HG03159 (cell line): ENCODE data around the gene MECR.
A peak's percentile ranks its signal among the peaks of the same experiment; 100 is the strongest.

Experiments used
- ATAC-seq: cut with Tn5 transposase; IDR thresholded peaks from one replicate; pipeline ENCODE4 v1.9.1; 2021; ENCODE audit warnings: mild to moderate bottlenecking, moderate library complexity; ENCODE audit not compliant: unreplicated experiment

MECR gene

DNA sequence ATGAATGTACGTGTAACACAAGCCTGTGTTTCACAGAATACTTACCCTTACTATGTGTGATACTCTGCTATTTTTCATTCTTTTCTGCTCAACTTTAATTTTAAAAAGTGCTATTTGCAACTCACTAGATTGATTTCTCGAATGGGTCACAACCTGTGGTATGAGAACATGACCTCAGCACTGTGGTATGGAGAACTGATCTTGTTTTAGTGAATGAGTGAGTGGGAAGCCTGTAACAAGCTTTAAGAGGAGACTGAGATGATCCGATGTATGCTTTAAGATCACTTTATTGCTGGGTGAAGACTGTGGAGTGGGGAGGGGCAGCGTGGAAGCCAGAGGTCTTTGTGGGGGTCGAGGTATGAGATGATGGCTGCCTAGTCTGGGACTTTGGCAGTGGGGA is 21.6 kb downstream of the MECR start:
- ATAC-seq = no peak

DNA sequence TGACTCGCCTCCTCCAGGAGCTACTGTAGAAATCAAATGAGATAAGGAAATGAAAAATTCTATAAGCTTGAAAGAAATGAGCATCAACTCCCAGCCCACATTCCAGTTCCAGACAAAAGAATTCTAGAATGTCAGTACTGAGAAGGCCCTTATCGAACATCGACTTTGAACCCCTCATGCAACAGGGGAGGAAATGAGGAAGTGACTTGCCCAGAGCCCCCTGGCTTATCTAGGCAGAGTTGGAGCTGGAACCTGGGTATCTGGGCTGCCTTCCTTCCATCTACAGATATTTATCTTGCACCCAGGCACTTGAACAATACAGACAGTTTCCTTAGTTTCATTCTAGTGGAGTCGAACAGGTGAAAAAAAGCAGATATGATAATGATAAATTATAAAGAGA is 22.3 kb downstream of the MECR start:
- no peak for ATAC-seq

DNA sequence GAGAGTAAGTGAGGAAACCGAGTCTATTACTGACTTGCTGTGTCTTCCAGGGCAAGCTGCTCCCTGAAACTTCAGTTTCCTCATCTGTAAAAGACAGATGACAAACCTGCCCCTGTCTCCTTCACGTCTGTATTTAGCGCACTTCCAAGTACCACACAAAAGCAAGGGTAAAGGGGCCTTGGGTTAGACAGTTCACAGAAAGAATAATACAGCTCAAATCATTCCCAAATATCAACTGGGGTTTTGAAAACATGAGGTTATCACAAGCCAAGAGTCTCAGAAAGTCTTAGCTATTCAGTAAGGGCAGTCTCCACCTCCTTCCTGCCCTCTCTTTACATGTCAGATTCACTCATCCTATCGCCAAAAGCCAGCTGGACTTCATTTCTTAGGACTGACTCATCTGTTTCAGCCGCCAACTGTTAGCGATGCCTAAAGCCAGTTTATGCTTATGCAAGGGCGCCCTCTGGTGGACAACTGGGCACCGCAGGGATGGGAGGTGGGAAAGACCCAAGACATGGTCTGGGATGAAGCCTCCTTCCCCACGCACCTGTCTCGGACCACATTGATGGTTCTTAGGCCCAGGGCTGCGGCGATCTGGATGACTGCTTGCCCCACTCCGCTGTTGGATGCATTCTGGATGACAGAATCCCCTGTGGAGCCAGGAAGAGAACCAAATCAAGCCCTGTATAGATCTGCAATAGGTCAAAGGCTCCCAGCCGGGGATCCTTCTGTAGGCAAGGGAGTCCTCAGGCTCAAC is 28.0 kb downstream of the MECR start:
- ATAC-seq = peak; percentile 72

DNA sequence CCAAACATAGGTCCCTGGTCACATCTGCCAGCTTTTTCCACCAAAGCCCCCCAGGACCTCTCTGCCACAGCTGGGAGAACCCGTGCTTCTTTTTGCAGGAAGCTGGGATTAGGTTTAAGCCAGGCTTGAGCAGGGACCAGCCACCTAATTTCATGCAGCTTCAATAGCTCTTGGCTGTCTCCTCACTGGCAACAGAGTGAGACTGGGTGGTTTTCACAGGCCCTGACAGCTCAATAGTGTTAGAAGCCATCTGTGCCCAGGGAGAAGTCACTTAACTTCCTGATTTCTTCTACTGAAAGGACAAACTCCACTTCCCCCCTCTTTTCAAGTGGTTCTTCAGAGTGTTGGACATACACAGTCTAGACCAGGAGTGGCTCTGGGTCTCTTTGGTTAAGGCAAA is 28.7 kb downstream of the MECR start:
- no peak for ATAC-seq

DNA sequence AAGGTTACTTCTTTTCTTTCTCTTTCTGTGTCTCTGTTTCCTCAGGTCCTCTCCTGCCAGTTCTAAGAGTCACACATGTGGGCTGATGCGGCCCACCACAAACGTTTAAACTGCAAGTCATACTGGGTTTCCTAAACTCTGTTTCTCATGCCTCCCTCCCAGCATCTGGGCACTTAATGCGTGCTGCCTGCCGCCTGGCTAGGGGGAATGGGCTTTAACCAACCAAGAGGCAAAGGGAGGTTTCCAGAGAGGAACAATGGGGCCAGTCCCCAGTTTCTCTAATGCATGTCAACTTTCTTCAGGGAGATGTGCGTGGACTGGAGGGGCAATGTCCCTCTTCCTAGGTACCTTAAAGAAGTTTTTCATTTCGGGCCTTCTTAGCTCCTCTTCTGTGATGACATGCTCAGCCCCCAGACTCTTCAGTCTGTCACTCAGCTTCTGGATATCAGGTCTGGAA is 29.1 kb downstream of the MECR start:
- no peak for ATAC-seq

DNA sequence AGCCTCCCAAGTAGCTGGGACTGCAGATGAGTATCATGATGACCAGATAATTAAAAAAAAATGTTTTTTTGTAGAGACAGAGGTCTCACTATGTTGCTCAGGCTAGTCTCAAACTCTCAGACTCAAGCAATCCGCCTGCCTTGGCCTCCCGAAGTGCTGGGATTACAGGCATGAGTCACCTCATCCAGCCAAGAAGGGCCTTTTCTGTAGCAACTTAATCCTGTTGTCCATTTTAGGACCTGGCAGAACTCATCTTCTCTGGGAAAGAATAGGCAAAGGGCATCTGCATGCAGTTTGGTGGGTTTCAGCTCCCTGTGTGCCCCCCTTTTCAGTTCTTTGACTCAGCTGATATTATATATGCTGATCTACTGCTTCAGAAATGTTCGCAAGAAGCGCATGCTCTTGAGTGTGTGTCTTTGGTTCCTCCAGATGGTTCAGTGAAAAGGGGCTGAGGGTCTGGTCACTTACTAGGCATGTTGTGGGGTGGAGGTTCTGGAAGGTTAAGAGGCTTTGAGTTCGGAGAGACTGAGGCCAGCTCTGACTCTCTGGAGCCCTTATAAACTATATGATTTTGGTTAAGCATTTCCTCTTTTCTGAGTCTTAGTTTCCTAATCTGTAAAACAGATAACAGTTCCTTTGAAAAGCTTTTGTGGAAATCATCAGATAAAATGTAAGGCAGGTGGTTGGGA is 29.7 kb downstream of the MECR start:
- ATAC-seq = no peak

DNA sequence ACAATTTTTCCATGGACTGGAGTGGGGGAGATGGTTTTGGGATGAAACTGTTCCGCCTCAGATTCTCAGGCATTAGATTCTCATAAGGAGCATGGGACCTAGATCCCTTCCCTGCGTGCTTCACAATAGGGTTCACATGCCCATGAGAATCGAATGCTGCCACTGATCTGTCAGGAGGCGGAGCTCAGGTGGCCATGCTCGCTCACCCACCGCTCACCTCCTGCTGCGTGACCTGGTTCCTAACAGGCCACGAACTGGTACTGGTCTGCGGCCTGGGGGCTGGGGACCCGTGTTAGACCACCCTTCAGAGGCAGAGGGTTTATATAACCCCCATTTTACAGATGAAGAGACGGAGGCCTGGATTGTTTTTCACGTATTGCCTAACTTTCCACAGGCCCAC is 32.7 kb downstream of the MECR start:
- ATAC-seq = no peak

DNA sequence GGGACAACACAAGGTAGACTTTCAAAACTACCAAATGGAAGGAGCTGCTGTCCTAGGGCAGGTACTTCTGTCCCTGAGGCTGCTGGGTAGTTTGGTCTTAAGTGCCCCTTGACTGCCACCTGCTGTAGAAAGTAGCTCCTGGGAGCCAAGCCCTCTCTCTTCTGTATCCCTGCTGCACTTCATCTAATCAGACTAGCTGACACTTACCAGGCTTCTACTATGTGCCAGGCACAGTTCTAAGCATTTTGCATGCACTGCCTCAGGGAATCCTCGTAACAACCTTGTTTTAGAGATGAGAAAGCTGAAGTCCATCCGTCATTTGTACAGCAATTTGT is 33.2 kb downstream of the MECR start:
- ATAC-seq = no peak

DNA sequence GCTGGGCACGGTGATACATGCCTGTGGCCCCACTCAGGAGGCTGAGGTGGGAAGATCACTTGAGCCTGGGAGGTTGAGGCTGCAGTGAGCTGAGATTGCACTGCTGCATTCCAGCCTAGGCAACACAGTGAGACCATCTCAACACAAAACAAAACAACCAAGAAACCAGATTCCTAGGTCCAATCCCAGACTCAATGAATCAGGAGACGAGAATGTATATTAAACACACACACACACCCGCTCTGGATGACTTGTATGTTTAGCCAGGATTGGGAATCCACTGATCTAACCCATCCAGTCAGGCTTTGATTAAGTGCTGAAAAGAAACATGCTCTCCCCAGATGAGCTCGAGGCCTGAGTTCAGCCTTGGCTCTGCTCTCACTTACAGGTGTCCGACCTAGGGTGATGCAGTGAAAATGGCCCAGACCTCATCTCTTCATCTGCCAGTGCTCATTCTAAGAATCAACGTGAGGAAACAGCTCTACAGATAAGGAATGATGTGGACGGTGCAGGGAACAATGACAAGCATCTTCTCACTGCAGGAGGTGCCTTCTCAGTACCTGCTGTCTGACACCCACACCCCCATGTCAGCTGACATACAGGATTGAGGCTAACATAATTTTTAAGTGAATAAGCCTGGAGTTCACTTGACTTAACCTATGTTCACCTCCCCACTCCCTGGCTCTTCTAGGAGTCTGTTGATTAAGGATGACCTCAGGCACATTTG is 33.7 kb downstream of the MECR start:
- no peak for ATAC-seq

DNA sequence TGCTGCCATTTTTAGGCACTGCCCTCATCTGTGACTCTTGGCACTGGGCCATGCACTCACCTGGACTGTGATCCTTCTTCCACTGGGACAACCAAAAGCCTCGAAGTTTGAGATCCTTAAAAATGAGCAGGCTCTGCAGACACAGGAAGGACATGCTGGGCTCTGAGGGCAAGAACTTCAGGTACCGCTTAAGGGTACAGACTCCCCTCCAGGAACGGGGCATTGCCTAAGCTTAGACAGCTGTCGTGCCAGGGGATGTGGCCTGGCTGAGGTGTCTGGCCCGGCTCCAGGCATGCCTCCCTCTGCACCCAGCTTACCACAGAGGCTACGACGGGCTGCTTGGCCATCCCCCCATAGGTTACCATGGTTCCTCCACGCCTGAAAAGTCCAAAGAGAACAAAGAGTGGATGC is 34.8 kb downstream of the MECR start:
- no peak for ATAC-seq

DNA sequence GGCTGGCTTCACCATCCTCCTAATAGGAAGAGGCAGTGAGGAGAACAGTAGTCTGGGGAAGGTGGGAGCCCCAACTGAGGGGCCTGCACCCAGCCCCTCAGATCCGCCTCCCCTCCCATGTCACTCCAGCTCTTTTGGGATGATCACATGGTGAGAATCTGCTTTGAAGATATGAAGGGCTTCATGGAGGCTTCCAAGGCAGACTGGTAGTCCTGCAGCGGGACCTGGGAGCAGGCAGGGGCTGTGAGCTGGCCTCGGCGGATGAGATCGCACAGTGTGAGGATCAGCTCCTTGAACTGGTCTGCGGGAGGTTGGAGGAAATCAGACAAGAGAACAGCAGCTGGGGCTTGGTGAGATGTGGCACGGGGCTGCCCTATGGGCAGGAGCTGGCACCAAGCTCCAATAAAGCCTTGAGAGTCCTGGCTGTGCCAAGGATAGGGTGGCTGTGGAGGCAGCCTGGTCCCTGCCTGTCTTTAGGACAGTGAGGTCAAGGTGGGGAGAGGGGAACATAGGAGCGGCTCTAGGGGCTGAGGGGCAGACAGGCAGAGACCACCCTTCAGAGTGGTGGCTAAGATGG is 36.8 kb downstream of the MECR start:
- no peak for ATAC-seq

DNA sequence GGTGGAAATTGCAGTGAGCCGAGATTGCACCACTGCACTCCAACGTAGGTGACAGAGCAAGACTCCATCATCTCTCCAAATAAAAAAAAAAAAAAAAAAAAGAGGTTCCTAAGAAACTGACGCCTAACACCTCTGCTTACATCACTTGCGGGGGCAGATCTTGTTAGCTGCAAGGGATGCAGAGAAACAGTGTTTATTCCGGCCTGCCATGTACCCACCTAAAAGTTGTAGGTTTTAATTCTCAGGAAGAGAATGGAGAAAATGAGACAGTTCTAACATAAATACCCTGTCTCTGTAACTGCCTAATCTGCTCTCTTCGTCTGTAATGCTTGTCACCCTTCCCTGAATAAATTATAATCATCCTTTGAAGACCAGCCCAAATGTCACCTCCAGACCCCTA is 40.0 kb downstream of the MECR start:
- ATAC-seq = no peak

DNA sequence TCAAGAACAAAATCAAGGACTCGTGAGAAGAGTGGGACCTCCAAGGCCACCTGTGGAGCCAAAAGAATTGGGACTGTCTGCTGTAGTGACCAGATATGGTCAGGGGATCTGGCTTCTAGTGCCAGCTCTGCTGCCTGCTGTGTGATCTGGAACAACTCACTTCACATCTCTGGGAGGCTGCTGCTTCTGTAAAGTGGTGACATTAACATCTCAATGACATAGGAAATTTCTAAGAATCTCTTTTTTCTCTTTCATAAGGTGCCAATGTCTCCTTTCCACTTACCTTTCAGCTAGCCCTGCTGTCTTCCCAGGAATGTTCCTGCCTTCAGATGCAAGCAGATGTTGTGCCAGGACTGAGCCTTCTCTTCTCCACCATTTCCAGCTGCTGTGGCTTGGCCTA is 44.0 kb downstream of the MECR start:
- ATAC-seq = no peak

DNA sequence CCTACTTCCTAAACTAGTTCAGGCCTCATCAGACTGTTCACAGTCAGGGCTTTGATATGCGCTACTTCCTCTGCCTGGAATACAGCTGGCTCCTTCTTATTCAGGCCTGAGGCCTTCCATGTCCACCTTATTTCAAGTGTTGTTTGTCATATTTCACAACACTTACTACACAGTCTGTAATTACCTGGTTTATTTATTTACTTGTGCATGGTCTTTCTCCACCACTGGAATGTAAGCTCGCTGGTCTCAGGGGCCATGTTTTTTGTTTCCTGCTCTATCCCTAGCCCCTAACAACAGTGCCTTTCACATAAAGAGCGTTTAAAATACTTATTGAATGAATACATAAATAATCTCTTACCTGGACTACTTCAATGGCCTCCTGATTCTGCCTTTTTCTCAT is 44.5 kb downstream of the MECR start:
- no peak for ATAC-seq

DNA sequence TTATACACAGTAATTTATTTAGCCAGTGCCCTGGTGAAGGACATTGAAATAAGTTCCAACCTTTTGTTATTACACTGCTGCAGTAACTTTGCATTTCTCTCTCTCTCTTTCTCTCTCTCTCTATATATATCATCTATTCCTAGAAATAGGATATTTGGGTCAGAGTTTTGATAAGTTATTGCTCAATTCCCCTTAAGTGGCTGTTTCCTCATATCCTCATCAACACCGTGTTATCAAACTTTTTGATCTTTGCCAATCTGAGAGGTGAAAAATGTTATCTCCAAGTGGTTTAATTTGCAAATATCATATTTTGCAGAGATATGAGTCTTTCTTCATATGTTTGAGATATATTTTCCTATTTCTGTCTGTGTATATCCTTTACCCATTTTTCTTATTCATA is 47.4 kb downstream of the MECR start:
- ATAC-seq = no peak

DNA sequence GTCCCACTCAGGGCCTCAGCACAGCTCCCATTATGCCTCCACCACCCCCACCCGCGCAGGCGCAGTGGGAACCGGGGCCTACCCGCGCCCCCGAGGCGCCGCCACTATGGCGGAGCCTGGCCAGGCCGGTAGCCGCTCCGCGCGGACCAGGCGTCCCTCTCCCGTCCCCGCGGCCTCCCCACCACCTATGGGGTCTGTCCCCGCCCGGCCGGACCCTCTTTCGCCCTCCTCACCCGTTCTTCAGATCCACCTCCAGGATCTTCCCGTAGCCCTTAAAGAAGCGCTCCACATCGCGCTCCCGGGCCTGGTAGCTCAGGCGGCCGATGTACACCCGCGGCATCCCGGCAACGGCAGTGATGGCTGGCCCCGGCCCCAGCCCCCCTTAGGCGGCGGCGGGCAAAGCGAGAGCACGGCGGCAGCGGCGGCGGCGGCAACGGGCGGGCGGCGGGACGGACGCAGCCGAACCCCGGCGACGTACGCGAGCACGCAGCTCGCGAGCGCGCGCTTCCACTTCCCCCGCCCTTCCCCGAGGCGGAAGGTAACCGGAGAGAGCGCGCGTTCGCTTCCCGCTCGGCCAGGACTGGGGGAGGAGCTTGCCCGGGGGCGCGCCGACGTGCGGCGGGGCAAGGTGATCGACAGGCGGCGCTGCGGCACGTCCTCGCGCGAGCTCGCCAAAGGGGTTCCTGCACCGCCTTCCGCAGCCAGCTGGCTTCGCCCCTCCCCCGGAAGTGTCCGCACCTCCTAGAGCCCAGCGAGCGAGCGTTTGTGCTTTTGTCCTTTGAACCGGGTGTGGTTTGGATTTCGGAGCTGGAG is 49.1 kb downstream of the MECR start, which contains the start of gene SRSF4:
TSS of gene SRSF4 (minus strand) at position 488 of the 813 bp plus-strand sequence. CDS start at position 340, 148 bp downstream.
- ATAC-seq = peak; percentile 87

DNA sequence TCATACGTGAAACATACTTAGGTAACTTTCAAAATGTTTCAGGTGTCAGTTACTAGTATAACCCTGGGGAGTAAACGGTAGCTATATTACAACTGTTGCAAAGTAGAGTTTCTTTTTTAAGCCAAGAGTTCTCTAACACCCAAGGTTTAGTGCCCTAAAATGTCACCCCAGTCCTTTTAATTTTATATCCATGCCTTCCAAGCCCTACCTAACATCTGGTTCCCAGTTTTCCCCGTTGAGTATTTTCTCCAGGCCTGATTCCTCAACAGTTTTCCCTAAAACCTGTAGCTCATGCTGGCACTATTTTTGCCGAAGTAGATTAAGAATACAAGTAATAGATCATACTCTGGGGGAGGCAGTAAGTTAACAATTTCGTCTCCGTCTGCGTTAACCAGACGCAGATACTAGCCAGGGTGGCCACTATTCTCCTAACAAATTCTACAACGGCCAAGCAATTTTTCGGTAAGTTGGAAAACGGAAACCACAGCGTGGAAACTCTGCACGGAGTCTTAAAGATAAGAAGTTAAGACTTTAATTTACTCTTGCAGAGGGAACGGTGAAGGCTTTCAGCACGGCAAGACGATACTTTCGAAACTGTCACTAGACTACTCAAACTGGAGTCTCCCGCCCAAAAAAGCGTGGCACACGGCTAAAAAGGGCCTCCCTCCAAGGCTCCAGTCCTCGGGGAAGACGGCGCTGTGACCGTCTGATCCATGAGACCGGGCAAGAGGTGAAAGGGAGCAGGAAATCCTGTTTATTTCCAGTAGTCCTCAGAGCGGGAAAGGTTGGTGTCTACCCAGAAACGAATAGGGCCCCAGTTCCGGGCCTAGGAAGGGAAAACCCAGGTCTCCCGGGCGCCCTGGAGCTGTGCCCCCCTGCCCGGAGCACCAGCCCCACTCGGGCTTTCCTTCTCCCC is 50.0 kb downstream of the MECR start:
- ATAC-seq = no peak

DNA sequence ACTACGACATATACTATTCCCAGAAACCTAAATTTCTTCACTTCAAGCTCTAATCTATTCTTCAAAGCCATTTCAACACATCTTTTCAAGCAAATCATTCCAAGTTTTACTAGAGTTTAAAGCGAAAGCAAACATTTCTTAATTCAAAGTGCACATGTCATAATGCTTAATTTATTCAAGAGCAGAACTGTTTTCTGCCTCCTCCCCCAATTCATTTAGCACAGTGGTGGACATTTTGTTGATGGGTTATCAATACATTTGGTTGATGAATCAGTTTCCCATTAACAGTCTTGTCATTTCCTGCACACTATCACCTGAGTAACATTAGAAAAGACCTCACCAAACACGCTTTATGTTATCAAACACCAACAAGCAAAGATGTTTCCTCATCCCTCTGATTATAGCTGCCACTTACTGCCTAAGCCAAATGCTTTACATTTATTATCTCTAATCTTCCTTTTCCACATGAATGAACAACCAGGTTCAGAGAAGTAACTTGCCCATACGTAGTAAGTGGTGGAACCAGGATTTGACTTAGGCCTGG is 51.0 kb downstream of the MECR start:
- no peak for ATAC-seq

DNA sequence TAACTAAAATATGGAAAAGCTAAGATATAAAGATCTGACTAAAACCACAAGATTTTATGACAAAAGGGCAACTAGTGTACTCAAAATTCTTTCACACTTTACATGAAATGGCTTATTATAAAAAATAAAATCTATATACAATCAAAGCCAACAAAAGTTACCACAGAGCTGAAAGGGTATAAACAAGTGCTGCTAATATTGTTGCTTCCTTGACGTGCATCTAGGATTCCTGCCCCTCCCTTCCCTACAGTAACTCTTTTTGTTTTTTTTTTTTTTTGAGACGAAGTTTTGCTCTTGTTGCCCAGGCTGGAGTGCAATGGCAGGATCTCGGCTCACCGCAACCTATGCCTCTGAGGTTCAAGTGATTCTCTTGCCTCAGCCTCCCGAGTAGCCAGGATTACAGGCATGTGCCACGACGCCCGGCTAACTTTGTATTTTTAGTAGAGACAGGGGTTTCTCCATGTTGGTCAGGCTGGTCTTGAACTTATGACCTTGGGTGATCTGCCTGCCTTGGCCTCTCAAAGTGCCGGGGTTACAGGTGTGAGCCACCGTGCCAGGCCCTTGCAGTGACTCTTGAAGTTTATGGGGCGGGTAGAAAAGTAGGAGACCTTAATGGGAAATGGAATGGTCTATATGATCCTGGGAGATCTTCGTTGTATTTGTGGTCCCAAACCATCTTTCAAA is 53.6 kb downstream of the MECR start:
- no peak for ATAC-seq
